Fibroblast of the conjunctiva (primary cell): ENCODE data around the gene ANHX.
"Not testable (repeated sequence)": the region's sequence is repeated elsewhere in the genome, so short reads cannot be mapped to it uniquely, and the experiment has no call there.

Source experiments
- DNase-seq: peaks from one replicate; pipeline ENCODE4 v3.0.0-alpha.2; 2010; ENCODE audit warnings: low read depth

The ANHX gene

GRCh38 chr12:133235401-133236112 is at the start of gene ANHX:
TSS of gene ANHX (minus strand) at chr12:133235877. CDS start at chr12:133234356, 1,521 bp downstream.
- DNase-seq, result no peak

DNA sequence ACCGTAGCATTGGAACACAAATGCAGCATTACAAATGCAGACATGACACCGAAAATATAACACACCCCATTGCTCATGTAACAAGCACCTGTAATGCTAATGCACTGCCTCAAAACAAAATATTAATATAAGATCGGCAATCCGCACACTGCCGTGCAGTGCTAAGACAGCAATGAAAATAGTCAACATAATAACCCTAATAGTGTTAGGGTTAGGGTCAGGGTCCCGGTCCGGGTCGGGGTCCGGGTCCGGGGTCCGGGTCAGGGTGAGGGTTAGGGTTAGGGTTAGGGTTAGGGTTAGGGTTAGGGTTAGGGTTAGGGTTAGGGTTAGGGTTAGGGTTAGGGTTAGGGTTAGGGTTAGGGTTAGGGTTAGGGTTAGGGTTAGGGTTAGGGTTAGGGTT is 29.0 kb upstream of the ANHX start:
- not testable (repeated sequence) for DNase-seq

DNA sequence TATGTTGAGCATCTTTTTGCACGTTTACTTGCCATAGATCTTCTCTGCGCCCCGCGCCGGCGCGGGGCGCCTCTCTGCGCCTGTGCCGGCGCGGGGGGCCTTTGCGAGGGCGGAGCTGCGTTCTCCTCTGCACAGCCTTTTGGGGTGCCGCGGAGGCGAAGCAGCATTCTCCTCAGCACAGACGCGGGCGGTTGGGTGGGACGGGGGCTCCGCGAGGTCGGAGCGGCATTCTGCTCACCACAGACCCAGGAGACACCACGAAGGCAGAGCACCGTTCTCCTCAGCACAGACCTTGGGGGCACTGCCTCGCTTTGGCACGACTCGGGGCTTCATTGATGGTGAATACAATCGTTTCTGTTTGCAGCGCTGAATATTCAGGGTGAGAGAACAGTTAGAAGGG is 28.5 kb upstream of the ANHX start:
- no peak for DNase-seq

DNA sequence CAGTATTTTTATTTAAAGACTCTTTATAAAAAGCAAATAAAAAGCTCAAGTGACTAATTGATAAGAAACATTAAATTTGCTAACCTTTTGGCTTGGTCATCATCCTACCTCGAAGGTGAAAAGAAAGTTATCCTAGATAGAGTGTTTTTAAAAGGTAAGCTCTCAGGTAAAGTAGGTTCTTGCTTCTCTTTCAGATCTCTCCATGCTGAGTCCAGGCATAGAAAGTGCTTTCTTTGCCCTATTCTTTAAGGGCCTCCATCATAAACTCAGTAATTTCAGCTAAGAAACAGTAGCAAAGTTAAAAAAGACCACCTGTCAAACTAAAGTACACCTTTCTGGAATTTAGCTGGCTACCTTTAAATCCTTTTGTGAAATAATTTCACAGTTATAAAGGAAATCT is 20.6 kb upstream of the ANHX start:
- no peak for DNase-seq

- not testable (repeated sequence) for DNase-seq
These were observed 20.2 kb upstream of the ANHX start for GRCh38 chr12:133255833-133256232.

DNA sequence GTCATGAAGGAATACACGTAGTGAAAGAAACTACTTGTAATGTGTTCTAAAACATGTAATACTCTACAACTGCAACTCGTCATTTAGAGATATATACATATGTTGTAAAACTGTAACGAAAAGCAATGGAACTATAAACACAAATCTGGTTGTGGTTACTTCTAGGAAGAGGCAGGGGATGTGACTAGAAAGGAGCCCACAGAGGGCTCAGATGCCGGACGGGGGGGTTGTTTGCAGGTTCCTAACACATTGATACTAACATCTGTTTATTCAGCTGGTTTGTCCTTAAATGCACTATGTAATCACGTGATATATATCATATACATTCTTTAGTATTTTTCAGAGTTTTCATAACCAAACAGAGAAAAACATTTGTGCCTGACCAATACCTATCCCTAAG is 16.1 kb upstream of the ANHX start:
- no peak for DNase-seq

DNA sequence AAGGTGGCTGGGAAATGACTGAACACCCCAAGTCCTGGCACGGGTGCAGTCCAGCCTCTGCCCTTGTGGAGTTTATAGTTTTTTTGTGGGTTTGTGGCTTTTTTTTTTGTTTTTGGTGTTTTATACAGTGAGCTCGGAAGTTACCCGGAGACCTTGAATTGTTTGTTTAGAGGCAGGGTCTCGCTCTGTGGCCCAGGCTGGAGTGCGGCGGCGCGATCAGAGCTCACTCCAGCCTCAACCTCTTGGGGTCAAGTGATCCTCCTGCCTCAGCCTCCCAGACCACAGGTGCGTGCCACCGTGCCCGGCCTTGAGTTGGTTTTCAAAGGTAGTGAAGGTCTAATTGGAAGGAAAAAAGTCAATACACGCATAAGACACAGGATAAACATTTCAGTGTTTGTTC is 879 bp upstream of the ANHX start:
- DNase-seq, result no peak

DNA sequence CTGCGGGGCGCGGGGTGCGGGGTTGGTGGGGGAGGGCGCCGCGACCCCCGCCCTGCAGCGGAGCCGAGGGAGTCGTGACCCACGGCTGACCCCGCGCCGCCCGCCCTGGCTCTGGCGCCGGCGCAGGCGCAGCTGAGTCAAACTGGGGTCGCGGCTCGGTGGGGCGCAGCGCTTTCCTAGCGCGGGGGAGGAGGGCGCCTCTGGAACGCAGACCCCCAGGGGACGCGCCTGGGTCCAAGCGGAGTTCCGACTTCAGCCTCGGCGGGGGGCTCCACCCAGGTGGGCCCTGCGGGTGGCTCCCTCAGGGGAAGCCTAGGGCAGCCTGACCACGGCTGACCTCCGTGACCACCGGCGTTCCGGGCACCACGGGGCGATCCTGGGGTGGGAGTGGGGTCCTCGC is 467 bp upstream of the ANHX start:
- no peak for DNase-seq

DNA sequence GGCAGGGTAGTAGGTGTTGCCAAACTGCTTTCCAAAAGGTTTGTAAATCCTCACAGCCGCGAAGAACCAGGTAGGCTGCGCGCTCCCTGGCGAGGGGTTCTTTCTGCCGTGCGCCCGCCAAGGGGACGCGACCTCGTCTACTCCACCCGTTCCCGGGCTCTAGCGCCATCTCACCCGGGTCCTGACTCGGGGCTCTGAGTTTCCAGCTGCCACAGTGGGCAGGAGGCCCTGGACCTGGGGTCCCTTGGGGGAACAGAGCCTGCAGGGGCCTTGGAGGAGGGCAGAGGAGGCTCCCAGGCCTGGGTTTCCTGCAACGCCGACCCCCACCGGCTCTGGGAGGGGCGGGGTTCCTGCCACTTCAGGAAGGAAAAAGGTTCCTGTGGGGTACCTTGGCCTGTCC is 706 bp downstream of the ANHX start:
- no peak for DNase-seq

- DNase-seq, result no peak
These were observed 1.6 kb downstream of the ANHX start for GRCh38 chr12:133233993-133234564.

- no peak for DNase-seq
These were observed 2.7 kb downstream of the ANHX start for GRCh38 chr12:133233006-133233405.

GRCh38 chr12:133231001-133231400 is 4.7 kb downstream of the ANHX start:
- no peak for DNase-seq

GRCh38 chr12:133227281-133227852 is 8.3 kb downstream of the ANHX start:
- DNase-seq, result no peak

DNA sequence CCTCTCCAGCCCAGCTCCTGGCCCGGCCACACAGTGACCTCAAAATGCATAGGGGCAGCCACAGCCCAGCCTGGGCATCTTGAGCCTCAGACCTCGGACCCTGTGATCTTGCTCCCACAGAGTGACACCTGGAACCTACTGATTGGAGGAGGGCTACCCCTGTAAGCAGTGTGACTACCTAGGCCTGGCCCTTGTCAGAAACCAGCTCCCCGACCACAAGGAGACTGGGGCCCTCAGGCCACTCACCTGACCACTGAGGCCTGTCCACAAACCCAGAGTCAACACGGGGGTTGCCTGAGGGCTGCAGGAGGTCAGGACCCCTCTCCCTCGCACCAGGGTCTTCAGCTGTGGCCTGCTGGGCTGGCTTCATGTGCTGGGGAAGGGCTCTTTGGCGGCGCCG is 9.0 kb downstream of the ANHX start:
- no peak for DNase-seq

DNA sequence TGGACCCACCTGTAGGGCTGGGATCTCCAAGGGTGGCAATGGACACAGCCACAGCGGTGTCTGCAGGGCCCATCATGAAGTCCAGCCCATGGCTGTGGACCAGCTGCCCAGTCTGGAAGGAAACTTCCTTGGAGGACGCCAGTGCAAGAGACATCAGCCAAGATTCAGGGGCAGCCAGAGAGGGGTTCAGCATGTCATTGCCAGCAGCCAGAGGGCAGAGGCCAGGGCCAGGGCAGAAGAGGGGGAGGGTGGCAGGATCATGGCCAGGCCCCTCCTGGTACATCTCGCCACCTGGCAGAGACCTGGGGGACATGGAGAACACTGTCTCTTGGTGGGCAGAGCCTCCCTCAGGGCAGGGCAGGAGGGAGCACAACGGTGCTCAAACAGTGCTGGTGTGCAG is 10.2 kb downstream of the ANHX start:
- DNase-seq, result no peak

GRCh38 chr12:133222211-133222610 is 13.5 kb downstream of the ANHX start:
- no peak for DNase-seq

GRCh38 chr12:133221241-133221640 is 14.4 kb downstream of the ANHX start:
- no peak for DNase-seq

GRCh38 chr12:133220521-133220920 is 15.2 kb downstream of the ANHX start:
- DNase-seq, result no peak

DNA sequence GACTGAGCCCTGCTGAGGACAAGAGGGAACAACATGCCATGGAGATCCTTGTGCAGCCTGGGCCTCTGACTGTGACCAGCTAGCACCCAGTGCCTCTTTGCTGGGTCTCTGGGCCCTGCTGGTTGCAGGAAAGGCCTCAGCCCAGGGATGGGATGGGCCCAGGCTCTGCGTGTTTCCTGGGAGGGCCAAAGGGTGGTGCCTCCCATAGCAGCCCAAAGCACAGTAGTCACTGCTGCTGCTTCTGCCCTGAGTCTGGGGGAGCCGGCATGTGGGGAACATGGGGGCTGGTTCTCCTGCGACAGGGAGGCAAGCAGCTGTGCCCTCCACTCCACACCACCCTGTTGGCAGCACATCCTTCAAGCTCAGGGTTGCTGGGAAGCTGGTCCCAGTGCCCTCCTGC is 18.5 kb downstream of the ANHX start:
- DNase-seq, result no peak

- no peak for DNase-seq
These were observed 20.0 kb downstream of the ANHX start for GRCh38 chr12:133215724-133216123.

- DNase-seq, result no peak
These were observed 29.3 kb downstream of the ANHX start for GRCh38 chr12:133206390-133206789.

DNA sequence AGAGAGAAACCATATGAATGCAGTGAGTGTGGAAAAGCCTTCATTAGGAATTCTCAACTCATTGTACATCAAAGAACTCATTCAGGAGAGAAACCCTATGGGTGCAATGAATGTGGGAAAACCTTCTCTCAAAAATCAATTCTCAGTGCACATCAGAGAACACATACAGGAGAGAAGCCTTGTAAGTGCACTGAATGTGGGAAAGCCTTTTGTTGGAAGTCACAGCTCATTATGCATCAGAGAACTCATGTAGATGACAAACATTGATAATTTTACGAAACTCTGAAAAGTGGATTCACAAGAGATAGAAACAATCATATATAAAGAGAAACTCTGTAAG is 31.4 kb downstream of the ANHX start:
- DNase-seq, result no peak

- DNase-seq, result no peak
These were observed 32.1 kb downstream of the ANHX start for GRCh38 chr12:133203344-133204263.
